OCI-LY1 (cell line): ENCODE data around the gene MAN1B1.

Experiments
- CTCF ChIP-seq: fragments of 200-600 bp; sonication (generic), shearing (Covaris generic); IDR thresholded peaks from 2 replicates; pipeline ENCODE4 v1.5.1; 2017; ENCODE audit warnings: mild to moderate bottlenecking, antibody characterized with exemption, low read length, moderate library complexity, mixed read lengths
- EZH2 ChIP-seq: fragments of 200-600 bp; sonication (generic), shearing (Covaris generic); IDR thresholded peaks from 2 replicates; pipeline ENCODE4 v1.8.0; 2017; ENCODE audit warnings: borderline replicate concordance, mixed run types, mild to moderate bottlenecking, antibody characterized with exemption, low read length, moderate library complexity, mixed read lengths

GRCh38 chr9:137105814-137106661 is 19.3 kb downstream of the MAN1B1 start:
- TF ChIP-seq CTCF (no peak), EZH2 (no peak)
